Liver (tissue), 3 donors: ENCODE measurements around the gene RNPEPL1.

Source experiments
- TAF1 ChIP-seq: conservative IDR thresholded peaks from 2 replicates; pipeline ENCODE4 v1.6.1; 2016; ENCODE audit warnings: antibody characterized with exemption, mild to moderate bottlenecking
- TF ChIP-seq, protein P1 (sequence below): fragments of 150-350 bp; IDR thresholded peaks from 2 replicates; pipeline ENCODE4 v1.5.1; 2017; ENCODE audit warnings: improper control_type of control experiment, low read depth, low read length; ENCODE audit not compliant: missing input control
- donor health status: healthy.
- donor health status: healthy.

GRCh38 chr2:240591226-240591625 lies 22.9 kb downstream of the RNPEPL1 start:
- TF ChIP-seq TAF1 = no peak
- TF ChIP-seq, protein P1, sequence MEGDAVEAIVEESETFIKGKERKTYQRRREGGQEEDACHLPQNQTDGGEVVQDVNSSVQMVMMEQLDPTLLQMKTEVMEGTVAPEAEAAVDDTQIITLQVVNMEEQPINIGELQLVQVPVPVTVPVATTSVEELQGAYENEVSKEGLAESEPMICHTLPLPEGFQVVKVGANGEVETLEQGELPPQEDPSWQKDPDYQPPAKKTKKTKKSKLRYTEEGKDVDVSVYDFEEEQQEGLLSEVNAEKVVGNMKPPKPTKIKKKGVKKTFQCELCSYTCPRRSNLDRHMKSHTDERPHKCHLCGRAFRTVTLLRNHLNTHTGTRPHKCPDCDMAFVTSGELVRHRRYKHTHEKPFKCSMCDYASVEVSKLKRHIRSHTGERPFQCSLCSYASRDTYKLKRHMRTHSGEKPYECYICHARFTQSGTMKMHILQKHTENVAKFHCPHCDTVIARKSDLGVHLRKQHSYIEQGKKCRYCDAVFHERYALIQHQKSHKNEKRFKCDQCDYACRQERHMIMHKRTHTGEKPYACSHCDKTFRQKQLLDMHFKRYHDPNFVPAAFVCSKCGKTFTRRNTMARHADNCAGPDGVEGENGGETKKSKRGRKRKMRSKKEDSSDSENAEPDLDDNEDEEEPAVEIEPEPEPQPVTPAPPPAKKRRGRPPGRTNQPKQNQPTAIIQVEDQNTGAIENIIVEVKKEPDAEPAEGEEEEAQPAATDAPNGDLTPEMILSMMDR = no peak
